ENCODE data around the gene ATP8A2.

GRCh38 chr13:25351404-25351803 is 20.4 kb upstream of the ATP8A2 start:
- TF ChIP-seq USF2 (CRISPR knock-in tag; IDR thresholded peaks at IDR 0.05) (no peak), PRDM15 (CRISPR knock-in tag; IDR thresholded peaks at IDR 0.05) (no peak), TCF7 (CRISPR knock-in tag; IDR thresholded peaks at IDR 0.05; ENCODE audit: low read depth) (no peak), STAT6 (CRISPR knock-in tag; conservative IDR thresholded peaks at IDR 0.05; ENCODE audit: low read depth) (no peak)

Data from WTC11 (cell line).